HG03469 (cell line): ENCODE data around the gene HNRNPF.
A peak's percentile ranks its signal among the peaks of the same experiment; 100 is the strongest.
"Not testable (repeated sequence)": the region's sequence is repeated elsewhere in the genome, so short reads cannot be mapped to it uniquely, and the experiment has no call there.

ENCODE experiments used
- ATAC-seq: cut with Tn5 transposase; IDR thresholded peaks from one replicate; pipeline ENCODE4 v1.9.1; 2021; ENCODE audit warnings: mild to moderate bottlenecking, moderate library complexity, moderate number of reproducible peaks; ENCODE audit not compliant: unreplicated experiment

The HNRNPF gene

DNA sequence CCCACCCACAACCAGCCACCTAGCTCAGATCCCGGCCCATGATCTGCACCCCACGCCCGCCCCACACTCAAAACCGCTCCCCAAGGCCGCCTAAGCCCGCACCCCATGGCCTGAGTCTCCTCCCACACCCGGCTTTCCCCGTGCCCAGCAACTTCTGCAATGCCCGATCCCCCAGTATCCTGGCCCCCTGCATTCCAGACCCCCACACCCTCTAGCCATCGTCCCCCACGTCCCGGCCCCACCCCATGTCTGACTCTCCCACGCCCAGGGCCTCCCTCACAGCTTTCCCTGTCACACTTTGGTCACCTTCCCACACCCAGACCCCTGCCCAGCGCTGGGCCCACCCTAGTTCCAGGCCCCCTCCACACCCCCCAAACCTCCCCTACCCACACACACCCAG is 57.7 kb downstream of the HNRNPF start:
- ATAC-seq = no peak

DNA sequence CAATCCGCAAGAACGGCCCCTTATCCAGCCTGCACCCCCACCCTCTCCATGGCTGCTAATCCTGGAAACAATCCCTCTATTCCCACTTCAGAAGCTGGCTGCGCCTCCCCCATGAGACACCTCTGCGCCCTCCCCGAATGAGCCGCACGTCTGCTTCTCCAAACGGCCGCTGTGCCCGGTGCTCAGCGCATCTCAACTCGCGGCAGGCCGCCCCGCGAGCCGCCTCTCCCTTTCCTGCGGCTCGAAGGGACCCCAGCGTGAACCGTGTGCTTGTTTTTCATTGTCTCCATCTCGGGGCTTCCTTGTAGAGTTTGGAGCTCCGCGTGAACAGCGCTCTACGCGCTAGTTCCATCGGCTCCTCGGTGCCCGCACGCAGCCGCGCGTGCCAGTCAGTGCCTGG is 58.3 kb downstream of the HNRNPF start:
- no peak for ATAC-seq

DNA sequence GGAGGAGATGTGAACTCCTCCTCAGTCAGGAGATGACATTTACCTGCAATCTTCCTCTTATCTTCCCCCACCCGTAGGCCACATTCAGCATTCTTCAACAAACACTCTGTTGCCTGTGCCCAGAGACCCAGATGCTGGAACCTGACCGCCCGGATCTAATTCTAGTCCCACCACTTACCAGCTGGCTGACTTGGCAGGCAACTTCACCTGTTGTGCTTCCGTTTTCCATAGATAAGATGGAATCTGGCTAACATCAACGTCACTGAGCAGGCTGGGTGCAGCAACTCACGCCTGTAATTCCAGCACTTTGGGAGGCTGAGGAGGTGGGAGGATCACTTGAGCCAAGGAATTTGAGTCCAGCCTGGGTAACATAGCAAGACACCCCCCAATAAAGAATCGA is 58.8 kb downstream of the HNRNPF start:
- ATAC-seq = no peak

DNA sequence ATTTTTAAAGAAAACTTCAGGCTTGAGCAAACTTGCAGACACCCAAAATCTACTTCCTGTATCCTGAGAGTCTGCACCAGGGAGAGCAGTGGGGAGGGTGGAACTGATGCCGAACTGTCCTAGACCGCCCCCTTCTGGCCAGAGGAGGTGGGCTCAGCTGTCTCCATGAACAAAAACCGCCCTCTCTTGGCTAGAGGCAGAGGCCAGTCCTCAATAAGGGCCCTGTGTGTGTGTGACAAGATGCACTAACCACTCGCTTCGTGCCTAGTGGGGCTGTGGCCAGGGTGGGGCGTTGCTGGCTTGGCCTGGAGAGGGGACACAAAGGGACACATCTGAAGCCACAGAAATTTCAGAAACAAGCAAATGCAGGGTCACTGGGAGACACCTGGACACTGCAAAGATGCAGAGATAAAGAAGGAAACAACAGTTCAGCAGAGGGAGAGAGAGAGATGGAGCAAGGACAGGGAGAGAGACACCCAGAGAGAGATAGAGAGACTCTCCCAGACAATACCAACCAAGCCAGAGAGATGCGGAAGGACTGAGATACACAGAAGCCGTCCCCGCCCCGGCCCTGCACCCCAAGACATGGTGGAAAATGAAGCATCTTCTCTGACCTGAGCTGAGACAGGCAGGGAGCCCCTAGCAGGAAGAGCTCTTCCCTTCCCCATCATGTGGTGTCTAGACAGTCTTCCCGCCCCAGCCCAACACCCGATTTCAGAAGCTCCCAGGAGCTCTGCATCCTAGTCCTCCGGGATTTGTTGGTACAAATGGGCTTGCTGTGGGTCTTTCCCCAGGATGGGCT is 60.3 kb downstream of the HNRNPF start:
- peak; percentile 97 for ATAC-seq

DNA sequence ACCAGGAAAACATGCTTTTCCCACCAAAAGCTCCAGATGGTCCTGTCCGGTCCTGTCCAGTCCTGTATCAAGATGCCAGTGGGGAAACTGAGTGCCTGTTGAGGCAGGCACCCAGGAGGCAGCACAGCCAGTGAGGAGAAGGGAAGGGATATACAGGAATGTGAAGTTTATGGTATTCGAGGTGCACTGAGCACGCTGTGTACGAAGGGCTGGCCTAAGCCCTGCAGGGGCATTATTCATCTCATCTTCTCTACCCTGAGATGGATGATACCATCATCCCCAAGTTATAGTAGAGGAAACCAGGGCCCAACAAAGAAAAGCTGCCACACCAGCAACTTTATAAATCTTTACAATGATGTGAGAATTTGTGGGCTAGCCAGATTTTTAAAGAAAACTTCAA is 61.0 kb downstream of the HNRNPF start:
- peak; percentile 7 for ATAC-seq

DNA sequence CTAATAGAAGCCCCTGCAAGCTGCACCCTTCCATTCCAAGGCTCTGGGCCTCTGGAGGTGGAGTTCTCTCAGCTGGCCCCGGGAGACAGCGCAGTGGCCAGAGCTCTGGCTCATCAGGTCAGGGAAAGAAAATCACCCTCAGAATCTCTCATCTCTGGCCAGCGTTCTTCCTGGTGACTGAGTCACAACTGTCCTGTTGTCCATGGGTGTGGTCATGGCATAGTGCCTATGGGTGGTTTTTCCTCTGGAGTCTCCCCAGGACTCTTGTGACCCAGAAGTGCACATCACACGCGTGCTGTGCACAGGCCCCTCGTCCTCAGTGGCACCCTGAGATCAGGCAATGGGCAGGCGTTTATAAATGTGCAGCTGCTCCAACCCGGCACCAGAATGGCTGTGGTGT is 64.9 kb downstream of the HNRNPF start:
- ATAC-seq = no peak

DNA sequence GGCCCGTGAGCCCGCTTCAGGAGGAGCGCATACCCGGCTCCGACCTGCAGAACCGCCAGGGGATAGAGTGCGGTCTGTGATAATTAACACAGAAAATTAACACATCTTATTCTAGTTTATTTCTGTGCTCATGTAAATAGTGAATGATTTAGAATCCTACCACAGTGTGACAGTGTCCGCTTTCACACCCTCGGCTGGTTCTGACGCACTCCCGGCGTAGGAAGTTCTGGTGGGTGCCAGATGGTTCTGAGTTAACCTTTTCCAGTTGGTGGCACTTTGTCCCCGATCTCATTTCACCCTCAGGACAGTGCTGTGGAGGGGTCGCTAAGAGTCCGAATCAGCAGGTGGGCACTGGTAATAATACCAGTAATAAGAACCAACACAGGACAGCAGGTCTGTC is 65.9 kb downstream of the HNRNPF start:
- no peak for ATAC-seq

DNA sequence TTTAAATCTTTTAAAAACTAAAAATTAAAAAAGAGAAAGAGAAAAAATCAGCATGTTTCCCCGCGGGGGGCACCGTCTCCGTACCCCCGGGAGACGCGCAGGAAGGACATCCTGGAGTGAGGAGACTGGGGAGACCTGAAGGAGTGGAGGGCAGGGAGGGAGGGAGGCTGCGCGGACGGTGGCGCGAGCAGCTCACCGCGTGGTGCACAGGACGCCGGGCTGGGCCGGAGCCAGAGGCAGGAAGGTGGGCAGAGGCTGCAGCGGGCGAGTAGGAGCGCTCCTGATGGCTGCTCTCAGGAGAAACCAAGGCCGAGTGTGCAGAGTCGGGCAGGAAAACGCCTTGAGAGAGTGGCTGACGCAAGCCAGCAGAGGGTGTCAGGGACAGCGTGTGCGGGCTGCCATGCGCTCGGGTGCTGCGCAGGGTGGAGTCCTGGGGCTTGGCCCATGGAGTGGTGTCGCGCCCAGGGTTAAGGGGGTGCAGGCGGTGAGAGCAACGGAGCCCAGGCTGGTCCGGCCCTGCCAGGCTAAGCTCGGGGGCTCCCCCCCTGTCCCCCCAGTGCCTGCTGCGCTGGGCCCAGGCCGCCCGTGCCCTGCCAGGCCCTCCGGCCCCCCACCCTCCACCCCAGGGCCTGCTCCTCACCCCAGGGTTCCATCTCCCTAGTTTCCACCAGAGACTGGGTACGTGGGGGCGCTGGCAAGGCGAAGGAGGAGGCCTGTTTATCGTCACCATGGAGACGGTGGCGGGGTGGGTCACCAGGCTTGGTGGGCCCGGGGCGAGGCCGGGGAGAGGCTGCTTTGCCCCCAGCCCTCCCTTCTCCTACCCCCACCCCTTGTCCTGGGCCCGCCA is 66.5 kb downstream of the HNRNPF start:
- no peak for ATAC-seq

DNA sequence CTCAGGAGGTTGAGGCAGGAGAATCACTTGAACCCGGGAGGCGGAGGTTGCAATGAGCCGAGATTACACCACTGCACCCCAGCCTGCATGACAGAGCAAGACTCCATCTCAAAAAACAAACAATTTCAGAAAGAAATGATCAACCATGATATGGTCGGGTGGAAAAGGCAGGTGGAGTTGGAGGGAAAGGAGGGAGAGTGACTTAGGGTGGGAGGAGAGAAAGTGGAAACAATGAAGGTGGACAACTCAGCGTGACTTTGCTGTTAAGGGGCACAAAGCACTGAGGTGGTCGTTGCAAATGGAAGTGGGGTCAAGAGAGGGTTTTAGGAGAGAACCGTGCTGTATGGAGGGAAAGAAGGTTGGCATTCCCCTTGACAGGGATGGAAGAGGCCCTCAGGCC is 67.5 kb downstream of the HNRNPF start:
- ATAC-seq = no peak

DNA sequence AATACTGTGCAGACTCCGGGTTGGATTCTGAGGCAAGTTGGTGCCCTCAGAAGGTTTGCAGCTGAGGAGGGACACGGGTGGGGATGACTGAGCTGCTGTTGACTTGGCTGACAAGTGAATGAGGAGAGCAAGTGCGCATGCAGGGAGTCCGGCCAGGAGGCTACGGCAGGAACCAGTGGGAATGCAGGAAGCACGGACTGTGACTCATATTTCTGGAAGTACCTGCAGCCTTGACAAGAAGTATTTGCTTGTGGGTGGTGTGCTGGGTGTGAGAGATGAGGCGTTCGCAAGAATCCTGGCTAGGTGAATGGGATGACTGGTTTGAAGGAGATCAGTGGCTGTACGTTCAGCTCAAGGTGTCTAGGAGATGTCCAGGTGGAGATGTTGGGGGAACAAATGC is 68.4 kb downstream of the HNRNPF start:
- no peak for ATAC-seq

DNA sequence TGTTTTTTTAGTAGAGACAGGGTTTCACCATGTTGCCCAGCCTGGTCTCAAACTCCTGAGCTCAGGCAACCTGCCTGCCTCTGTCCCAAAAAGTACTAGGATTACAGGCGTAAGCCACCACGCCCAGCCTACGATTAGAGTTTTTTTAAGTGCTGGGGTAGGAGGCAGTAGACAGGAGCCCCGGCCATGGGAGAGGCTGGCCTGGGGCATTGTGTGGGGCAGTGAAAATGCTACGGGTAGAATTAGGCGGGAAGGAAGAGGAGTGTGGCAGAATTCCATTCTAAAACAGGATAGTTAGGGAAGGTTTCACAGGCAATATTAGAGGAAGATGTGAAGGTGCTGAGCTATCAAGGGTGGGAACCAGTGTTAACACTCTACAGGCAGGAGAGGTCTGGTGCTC is 68.9 kb downstream of the HNRNPF start:
- no peak for ATAC-seq

DNA sequence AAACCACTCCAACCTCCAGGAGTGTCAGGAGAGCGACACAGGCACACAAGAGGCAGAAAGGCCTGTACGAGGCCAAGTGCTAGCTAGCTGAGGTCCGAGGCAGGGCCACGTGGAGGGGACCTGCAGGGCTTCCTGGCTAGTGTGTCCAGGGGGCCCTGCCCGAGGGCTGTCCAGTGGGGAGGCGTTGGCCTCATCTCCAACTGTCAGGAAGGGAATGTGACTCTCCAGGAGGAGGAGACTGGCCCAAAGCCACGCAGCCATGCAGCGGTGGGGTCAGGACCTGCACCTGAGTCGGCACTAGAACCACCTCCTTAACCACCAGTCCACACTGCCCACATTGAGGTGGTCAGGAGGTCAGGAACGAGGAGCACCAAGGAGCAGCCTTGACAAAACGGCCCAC is 69.8 kb downstream of the HNRNPF start:
- no peak for ATAC-seq

DNA sequence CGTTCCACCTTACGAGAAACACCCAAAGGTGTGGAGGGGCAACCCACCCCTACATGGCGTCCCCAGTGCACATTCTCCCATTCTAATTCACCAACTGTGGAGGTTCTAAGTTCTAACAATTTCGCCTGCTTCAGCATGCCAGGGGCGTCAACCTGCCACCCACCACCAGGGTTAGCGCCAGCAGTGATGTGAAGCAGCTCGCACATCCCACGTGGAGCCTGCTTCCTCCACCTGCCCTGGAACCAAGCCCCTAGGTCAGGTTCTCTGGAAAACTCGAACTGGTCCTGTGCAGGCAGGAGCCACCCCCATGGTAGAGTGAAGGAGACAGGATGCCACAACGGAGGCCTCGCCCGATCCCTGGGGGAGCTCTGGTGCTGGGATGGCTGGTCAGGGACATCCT is 70.9 kb downstream of the HNRNPF start:
- ATAC-seq = no peak

DNA sequence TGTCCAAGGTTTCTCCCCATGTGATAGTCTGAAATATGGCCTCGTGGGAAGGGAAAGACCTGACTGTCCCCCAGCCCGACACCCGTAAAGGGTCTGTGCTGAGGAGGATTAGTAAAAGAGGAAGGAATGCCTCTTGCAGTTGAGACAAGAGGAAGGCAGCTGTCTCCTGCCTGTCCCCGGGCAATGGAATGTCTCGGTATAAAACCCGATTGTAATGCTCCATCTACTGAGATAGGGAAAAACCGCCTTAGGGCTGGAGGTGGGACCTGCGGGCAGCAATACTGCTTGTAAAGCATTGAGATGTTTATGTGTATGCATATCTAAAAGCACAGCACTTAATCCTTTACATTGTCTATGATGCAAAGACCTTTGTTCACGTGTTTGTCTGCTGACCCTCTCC is 71.5 kb downstream of the HNRNPF start:
- not testable (repeated sequence) for ATAC-seq

DNA sequence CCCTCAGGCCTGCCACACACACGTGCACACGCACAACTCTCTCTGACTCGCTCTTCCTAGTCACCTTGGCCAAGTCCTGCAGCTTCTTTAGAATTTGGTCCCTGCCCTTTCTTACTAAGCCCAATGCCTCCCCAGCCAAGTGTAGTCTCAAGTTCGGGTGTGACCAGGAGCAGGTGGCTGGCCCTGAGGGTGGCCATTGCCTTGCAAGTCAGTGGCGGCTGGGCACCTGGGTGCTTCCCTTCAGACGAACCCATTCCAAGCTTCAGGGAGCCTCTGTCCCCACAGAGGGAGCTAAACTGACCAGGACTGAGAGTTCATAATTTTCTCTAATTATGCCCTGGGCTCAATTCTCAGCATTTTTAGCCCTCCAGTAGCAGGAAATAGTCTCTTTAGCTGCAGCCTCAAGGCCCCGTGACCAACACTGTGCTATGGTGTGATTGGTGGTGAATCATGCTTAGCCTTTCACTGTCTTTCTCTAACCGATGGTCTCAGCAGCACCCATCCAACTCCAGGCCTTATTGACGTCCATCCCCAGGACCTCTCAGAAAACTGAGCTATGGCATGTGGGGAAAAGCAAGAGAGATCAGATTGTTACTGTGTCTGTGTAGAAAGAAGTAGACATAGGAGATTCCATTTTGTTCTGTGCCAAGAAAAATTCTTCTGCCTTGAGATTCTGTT is 72.2 kb downstream of the HNRNPF start:
- ATAC-seq = no peak

DNA sequence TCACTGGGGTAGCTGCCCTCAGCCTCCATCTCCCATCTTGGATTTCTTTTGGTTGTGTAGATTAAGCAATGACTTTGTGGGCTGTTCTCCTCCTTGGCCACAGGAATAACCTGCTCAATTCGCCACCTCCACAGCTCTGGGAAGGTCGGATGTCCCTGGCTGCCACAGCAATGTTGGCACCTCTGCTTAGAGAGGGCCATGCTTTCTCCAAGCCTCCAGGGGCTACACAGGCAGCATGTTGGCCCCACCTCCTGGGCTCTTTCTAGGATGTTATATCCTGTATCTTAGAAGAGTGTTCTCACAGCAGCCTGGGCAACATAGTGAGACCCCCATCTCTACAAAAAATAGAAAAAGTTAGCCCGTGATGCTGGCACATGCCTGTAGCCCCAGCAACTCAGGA is 72.9 kb downstream of the HNRNPF start:
- ATAC-seq = no peak
